ACHN (cell line): ENCODE measurements around the gene TTLL12.
"Not testable (repeated sequence)": the region's sequence is repeated elsewhere in the genome, so short reads cannot be mapped to it uniquely, and the experiment has no call there.

Experiments
- DNase-seq: peaks from one replicate; pipeline ENCODE4 v3.0.0-alpha.2; 2015
- in situ Hi-C: cut with HindIII; loops from 2 replicates; pipeline ENCODE4 v1.10.0; 2017; ENCODE audit warnings: low sequenced_read_pairs, low pct_ligation_motif_present, low pct_unique_long_range_greater_than_20kb

Gene TTLL12

DNA sequence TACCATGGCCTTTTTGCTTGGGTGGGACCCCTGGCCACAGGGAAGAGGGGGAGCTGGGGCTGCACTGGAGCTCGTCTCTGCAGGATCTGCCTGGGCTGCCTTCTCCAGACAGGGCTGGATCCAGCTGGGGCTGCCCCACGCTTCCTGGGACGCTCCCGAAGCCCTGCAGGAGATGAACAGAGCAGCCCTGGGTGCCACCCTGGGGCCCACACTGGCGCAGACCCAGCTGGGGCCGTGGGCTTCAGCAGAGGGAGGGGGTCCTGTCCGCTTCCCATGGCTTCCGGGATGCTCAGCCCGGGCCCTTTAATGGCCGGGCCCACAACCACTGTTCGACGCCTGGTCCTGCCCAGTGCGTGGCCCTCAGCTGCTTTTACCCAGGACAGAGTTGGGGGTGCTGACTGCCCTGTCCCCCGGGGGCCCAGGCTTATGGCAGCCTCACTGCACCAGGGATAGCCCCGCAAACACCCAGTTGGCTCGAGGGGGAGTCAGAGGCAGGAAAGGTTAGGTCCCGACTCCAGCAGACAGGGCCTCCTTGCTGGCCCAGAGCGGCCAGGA lies 23.6 kb downstream of the TTLL12 start:
- in situ Hi-C loops = no loop called here
- DNase-seq = no peak

DNA sequence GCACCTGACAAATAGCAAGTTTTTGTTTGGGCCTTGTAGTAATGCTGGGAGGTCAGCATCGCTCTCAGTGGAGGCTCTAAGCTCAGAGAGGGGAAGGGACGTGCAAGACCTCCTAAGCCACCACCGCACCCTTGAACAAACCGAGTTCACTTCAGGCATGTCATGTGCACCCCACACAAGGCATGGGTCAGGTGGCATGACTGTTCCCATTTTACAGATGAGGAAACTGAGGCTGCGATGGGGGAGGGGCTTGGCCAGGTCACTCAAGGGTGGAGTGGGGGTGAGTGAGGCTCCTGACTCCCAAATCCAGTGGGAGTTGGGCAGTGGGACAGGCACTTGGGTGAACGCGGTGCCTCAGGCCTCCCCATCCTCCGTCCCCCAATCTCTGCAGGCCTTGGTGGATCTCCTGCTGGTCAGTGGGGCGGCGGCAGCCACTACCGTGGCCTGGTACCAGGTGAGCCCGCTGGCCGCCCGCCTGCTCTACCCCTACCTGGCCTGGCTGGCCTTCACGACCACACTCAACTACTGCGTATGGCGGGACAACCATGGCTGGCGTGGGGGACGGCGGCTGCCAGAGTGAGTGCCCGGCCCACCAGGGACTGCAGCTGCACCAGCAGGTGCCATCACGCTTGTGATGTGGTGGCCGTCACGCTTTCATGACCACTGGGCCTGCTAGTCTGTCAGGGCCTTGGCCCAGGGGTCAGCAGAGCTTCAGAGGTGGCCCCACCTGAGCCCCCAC lies 24.4 kb downstream of the TTLL12 start:
- no peak for DNase-seq
- in situ Hi-C loops = no loop called here

- in situ Hi-C loops = no loop called here
- DNase-seq = no peak
Observed at GRCh38 chr22:43160497-43161126, 26.3 kb downstream of the TTLL12 start.

DNA sequence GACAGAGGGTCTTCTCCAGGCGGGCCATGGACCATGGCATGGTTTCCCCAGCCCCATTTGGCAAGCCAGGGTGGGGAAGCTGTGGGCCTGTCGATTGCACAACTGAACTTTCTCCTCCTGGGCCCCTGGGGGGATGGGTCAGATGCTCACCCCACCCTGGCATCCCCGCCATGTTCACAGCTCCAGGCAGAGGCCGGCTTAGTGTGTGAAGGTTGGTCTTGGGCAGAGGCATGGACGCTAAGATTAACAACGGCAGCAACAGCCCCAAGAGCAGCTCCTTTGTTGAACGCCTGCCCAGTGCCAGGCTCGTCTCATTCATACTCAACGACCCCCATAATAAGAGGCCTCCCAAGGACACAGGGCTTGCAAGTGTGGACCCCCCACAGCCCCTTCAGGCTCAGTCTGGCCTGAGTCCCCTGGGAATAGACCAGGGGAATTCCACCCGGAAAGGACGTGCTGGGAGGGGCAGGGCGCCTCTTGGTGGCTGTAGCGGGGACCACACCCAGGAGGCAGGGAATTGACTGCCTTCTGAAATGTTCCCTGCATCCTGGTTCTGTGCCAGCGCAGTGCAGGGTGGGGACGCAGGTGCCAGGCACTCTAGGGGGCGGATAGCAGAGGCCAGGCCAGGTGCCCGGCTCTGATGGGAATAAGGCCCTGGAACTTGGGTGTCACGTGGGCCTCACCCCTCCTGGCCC lies 27.3 kb downstream of the TTLL12 start:
- no peak for DNase-seq
- in situ Hi-C loops = no loop called here

DNA sequence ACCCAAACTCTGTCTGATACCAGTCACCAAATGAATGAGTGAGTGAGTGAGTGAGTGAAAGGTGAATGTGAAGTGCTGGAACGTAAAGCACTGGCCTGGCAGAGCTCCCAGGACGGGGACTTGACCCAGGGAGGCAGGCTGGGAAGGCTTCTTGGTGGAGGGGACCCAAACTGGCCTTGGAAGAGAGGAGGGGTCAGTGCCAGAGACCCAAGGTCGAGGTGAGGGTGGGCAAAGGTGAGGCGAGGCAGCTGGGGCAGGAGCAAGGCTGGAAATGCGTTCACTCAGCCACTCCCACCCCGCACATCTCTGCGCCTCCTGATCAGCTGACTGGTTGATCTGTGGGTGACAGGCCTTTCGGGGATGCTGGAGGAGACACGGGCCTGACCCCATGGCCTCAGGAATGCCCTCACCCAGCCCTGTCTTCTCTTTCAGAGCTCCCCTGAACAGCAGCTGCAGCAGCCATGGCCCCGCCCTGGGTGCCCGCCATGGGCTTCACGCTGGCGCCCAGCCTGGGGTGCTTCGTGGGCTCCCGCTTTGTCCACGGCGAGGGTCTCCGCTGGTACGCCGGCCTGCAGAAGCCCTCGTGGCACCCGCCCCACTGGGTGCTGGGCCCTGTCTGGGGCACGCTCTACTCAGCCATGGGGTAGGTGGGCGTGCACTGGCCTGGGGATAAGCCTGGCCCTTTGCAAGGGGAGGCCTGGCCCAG lies 28.0 kb downstream of the TTLL12 start:
- DNase-seq = no peak
- in situ Hi-C loops = no loop called here

DNA sequence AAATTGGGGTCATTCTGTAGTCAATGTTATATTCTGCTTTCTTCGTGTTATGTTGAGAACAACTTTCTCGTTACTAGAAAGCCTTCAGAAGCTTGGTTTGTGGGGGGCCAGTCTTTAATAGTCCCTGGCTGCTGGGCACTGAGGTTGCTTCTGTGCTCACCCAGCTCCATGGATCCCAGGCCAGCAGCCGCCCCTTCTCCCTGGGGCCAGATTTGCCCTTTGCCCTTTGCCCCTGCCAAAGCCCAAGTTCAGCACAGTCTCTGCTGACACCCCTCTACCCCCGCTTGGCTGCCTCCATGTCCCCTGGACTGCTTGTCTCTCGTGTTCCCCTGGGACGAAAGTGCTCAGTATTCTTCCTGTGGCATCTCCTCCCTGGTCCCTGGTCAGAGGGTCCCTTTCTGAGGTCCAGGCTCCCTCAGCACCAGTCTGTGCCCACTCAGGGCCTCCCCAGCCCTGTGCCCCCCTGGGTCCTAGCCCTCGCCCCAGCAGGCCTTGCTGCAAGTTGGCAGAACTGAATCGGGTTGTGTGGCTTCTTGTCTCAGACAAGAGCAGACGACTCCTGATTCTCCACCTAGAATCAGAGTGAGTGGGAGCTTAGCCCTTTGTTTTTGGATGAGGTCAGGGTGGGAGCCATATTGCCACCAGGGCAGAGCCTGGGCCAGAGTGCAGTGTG lies 28.9 kb downstream of the TTLL12 start:
- in situ Hi-C loops = no loop called here
- DNase-seq = no peak

DNA sequence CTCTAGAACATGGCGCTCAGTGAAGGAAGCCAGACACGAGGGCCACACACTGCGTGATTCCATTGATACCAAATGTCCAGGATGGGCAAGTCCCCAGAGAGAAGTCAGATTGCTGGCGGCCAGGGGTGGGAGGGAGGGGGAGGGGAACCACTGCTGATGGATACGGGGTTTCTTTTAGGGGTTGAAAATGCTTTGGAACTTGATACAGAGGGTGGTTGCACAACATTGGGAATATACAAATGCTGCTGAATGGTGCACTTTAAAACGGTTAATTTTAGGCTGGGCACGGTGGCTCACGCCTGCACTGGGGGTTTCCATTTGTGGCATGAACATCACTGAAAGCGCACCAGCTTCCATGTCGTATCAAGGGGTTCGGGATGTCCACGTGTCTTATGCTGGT lies 30.5 kb downstream of the TTLL12 start:
- in situ Hi-C loops = no loop called here
- no peak for DNase-seq

DNA sequence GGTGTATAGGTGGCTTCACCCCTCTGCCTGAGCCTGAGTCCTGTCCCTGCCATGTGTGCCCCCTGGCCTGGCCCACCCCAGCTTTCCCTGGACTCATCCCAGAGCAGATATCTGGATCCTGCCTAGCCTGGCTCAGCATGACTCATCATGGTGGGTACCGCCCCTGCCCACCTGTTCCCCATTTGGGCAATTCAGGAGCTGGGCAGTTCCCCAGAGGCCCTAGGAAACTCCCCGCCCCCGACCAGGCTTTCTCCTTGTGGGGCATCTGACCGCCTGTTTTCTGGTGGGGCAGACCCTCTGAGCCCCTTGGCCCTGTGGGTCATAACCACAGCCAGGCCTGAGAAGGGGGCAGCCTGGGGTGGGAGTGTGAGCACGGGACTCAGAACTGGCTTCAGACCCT lies 31.1 kb downstream of the TTLL12 start:
- in situ Hi-C loops = no loop called here
- no peak for DNase-seq

DNA sequence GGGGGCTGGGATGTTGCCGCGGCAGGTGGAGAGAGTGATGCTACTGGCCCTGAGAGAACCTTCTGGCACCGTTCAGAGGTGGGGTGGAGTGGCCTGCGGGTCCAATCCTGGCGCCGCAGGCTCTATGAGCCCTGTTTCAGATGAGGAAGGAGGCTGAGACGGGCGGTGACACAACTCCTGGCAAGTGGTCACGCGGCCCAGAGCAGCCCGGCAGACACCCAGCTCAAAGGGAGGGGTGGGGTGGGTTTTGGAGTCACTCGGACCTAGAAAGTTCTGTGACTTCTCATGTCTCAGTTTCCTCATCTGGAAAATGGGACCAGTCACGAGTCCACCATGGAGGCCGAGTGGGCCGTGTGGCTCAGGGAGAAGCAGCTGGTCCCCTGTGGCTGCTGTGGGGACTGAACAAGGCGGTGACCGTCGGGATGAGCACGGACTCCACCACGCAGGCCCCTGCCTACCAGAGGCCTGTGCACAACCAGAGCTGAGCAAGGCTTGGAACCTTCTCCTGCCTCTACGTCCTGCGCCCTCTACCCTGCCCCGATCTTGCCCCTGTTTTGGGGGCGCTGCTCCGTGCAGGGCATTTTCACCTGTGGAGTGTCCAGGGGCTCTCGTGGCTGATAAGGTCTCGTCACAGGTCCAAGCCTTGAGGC lies 31.9 kb downstream of the TTLL12 start:
- in situ Hi-C loops = no loop called here
- no peak for DNase-seq

- DNase-seq = no peak
- in situ Hi-C loops = no loop called here
Observed at GRCh38 chr22:43153899-43154298, 33.0 kb downstream of the TTLL12 start.

DNA sequence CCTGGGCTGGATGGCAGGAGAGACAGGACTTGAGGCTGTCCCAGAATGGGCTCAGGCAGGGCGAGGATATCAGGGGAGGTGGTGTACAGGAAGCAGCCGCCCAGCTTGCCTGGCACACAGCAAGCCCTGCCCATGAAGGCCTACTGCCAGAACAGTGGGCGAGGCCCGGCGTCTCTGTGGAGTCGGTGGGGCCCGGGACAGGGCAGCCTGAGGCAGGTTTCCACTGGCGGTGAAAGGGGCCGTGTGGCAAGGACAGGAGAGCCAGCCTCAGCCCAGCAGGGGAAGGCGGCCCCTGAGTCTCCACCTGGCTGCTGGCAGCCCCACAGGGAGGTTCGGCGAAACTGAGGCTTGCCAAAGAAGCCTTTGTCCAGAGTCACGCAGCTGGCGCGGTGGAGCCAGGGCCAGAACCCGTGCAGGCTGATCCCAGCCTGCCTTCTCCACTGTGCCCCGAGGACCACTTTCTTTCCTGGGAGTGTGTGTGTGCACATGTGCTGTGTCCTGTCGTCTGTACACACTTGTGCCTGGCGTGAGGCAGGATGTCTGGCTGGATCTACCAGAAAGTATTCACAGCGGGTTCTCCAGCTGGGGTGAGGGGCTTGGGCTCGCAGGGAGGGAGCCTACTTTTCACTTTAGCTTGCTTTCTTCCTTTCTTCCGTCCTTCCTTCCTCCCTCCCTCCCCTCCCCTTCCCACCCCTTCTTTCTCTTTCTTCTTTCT lies 34.4 kb downstream of the TTLL12 start:
- DNase-seq = peak; percentile 66
- in situ Hi-C loops = no loop called here

DNA sequence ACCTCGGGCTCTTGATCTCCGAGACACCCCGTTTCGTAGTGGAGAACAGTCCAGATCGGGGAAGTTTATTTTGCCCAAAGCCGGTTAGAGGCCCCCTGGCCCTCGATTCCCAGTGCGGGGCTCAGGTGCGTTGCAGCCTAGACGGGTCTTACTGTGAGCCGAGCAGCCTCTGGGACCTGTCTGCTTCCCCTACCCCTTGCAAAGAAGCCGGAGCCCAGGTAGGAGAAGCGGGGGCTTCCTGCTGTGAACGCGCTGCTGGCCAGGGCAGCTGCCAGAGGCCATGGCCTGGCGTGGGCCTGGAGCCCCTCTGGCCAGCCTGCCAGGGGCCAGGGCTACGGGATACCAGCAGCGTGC lies 35.0 kb downstream of the TTLL12 start:
- in situ Hi-C loops = no loop called here
- DNase-seq = no peak

DNA sequence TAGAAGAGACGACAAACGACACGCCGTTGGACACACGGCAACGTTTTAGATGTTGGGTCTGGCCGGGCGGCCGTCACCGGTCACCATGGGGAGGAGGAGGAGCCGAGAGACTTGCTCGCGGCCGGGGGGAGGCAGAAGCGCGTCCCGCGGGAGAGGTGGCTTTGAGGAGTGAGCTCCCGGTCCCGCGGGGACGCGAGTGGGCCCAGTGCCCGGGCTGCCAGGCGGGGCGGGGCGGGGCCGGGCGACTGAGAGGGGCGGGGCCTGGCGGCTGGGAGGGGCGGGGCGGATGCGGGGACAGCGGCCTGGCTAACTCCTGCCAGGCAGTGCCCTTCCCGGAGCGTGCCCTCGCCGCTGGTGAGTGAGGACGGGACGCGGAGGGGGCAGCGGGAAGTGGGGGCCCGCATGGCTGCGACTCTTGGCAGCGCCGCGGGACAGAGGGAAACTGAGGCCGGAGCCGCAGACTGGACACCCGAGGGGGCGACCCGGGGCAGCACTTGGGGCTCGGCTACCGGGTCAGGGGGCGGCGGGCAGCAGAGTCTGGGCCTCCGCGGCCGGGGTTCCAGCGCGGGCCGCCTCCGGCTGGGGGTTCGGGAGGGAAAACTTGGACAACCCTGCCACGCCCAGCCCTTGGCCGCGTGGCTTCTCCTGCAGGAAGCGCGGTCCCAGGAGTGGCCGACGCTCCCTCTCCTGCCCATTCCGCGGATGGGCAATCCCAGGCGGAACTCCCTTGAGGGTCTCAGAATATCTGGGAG lies 35.5 kb downstream of the TTLL12 start, which contains the start of gene TSPO:
TSPO (plus strand) TSS at position 309 of the 752 bp plus-strand sequence. CDS start 7,680 bp downstream, outside the sequence.
- in situ Hi-C loops = no loop called here
- peak; percentile 48 for DNase-seq

DNA sequence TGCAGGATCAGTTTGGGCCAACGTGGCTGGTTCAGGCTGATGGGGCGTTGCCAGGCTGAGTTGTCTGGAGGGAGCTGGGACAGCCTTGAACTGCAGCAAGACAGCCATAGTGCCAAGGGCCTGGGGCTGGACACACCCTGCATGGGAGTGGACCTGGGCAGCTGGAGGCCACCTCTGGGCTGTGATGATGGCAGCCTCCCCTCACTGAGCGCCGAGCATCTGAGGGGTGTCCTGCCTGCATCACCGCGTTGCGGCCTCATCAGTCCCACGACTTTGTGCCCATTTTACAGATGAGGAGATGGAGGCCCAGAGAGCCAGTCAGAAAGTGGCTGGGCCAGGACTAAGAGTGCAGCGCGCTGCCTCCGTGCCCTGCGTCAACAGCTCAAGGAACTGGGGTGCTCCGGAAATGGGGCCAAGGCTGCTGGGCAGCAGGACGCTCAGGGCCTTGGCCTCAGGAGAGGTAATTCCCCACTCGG lies 36.2 kb downstream of the TTLL12 start:
- DNase-seq = no peak
- in situ Hi-C loops = no loop called here

DNA sequence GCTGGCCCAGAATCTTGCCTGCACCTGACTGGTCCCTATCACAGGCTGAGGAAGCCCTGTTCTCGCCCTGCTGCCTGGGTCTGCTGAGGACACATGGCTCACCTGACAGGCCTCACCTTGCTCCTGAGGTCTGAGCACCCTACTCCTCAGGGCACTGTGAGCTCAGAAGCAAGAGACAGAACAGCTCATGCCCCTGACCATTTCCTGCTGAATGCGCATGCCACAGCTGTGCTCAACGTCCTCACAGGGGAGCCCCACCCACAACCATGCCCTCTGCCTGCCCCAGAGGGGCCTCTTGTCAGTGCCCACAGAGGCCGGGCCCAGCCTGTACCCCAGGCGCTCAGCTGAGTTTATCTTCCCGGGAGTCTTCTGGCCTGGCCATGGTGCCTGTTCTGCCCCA lies 38.4 kb downstream of the TTLL12 start:
- in situ Hi-C loops = no loop called here
- no peak for DNase-seq

DNA sequence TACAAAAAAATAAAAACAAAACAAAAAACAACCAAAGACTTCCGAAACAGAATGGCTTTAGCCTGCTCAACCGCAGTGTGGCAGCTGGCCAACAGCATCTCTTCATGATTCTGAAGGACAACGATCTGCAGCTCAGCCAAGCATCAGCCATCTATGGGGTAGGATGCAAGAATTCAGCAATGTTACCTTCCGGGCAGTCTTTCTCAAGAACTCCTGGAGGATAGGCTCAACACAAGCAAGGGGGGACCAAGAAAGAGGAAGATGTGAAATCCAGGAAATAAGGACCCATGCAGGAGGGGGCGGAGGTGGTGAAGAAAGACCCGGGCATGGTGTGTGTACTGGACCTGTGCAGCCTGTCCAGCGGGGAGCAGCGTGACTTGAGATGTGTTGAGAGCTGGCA lies 39.1 kb downstream of the TTLL12 start:
- no peak for DNase-seq
- in situ Hi-C loops = no loop called here

DNA sequence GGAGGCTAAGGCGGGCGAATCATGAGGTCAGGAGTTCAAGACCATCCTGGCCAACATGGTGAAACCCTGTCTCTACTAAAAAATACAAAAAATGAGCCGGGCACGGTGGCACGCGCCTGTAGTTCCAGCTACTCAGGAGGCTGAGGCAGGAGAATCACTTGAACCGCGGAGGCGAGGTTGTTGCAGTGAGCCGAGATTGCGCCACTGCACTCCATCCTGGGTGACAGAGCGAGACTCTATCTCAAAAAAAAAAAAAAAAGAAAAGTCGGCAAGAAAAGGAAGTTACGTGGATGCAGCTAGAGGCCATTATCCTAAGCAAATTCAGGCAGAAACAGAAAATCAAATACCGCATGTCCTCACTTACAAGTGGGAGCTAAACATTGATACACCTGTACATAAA lies 40.6 kb downstream of the TTLL12 start:
- in situ Hi-C loops, DNase-seq: not testable (repeated sequence)
